ENCODE results near the gene CSNK1D.

DNA sequence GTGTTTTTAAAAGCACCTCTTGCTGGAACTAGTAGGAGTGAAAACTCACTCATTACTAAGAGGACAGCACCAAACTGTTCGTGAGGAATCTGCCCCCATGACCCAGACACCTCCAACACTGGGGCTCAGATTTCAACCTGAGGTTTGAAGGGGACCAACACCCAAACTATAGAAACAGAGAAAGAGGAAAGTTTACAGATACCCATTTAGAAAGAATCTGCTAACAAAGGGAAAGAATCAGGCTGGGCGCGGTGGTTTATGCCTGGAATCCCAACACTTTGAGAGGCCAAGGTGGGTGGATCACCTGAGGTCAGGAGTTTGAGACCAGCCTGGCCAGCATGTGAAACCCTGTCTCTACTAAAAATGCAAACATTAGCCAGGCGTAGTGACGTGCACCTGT is 3.4 kb upstream of the CSNK1D start:
- TF ChIP-seq, protein P1, sequence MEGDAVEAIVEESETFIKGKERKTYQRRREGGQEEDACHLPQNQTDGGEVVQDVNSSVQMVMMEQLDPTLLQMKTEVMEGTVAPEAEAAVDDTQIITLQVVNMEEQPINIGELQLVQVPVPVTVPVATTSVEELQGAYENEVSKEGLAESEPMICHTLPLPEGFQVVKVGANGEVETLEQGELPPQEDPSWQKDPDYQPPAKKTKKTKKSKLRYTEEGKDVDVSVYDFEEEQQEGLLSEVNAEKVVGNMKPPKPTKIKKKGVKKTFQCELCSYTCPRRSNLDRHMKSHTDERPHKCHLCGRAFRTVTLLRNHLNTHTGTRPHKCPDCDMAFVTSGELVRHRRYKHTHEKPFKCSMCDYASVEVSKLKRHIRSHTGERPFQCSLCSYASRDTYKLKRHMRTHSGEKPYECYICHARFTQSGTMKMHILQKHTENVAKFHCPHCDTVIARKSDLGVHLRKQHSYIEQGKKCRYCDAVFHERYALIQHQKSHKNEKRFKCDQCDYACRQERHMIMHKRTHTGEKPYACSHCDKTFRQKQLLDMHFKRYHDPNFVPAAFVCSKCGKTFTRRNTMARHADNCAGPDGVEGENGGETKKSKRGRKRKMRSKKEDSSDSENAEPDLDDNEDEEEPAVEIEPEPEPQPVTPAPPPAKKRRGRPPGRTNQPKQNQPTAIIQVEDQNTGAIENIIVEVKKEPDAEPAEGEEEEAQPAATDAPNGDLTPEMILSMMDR (IDR thresholded peaks at IDR 0.05): no peak
- TF ChIP-seq POLR2A (IDR thresholded peaks at IDR 0.05): no peak
